Gastrocnemius medialis (tissue), 4 donors: ENCODE data around the gene ILRUN.

Experiments
- POLR2A ChIP-seq, 2 donors: fragments of 450-650 bp; IDR thresholded peaks; one replicate each; pipeline ENCODE4 v1.6.1; 2017; ENCODE audit warnings: antibody characterized with exemption in 2 of 2, mild to moderate bottlenecking in 2 of 2, moderate library complexity in 2 of 2
- TF ChIP-seq, protein P1 (sequence below), 5 experiments: fragments of 450-650 bp in 3 of 5; fragments of 200-600 bp in 2 of 5; sonication (generic) in 2 of 5; IDR thresholded peaks in 4 of 5; conservative IDR thresholded peaks in 1 of 5; 1 replicate in 4 of 5; 2 replicates in 1 of 5; pipeline ENCODE4 v1.5.1; 2016 to 2019; ENCODE audit warnings: antibody characterized with exemption in 5 of 5, mild to moderate bottlenecking in 3 of 5, moderate library complexity in 3 of 5

DNA sequence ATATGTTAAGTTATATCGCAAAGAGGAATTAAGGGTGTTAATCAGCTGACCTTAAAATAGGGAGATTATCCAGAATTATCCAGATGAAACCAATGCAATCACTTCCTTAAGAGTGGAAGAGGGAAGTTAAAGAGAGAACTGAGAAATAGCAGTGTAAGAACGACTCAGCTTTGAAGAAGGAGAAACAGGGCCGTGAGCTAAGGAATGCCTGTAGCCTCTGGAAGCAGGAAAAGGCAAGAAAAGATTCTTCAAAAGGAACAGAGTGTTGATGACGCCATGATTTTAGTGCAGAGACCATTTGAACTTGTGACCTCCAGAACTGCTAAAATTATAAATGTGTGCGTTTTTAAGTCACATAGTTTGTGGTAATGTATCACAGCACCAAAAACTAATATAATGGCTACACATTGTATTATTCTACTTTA lies 32.7 kb downstream of the ILRUN start:
- TF ChIP-seq, protein P1, sequence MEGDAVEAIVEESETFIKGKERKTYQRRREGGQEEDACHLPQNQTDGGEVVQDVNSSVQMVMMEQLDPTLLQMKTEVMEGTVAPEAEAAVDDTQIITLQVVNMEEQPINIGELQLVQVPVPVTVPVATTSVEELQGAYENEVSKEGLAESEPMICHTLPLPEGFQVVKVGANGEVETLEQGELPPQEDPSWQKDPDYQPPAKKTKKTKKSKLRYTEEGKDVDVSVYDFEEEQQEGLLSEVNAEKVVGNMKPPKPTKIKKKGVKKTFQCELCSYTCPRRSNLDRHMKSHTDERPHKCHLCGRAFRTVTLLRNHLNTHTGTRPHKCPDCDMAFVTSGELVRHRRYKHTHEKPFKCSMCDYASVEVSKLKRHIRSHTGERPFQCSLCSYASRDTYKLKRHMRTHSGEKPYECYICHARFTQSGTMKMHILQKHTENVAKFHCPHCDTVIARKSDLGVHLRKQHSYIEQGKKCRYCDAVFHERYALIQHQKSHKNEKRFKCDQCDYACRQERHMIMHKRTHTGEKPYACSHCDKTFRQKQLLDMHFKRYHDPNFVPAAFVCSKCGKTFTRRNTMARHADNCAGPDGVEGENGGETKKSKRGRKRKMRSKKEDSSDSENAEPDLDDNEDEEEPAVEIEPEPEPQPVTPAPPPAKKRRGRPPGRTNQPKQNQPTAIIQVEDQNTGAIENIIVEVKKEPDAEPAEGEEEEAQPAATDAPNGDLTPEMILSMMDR (IDR thresholded peaks at IDR 0.05 in 4 of 5, conservative IDR thresholded peaks at IDR 0.05 in 1 of 5) = no peak
- TF ChIP-seq POLR2A (IDR thresholded peaks at IDR 0.05) = no peak
